SKM-1 (cell line): ENCODE measurements around the gene ELFN1.
"Not testable (repeated sequence)": the region's sequence is repeated elsewhere in the genome, so short reads cannot be mapped to it uniquely, and the experiment has no call there.

Source experiments
- DNase-seq: peaks from one replicate; lab custom pipeline; 2025; ENCODE audit not compliant: unreplicated experiment; lab: John Stamatoyannopoulos, UW

Gene ELFN1

GRCh38 chr7:1707756-1708595 lies 37.9 kb downstream of the ELFN1 start:
- no peak for DNase-seq

GRCh38 chr7:1708596-1709251 lies 38.6 kb downstream of the ELFN1 start:
- no peak for DNase-seq

GRCh38 chr7:1709281-1709680 lies 39.2 kb downstream of the ELFN1 start:
- DNase-seq, result no peak

- no peak for DNase-seq
Measured at GRCh38 chr7:1709900-1710299, 39.8 kb downstream of the ELFN1 start.

GRCh38 chr7:1710936-1711335 lies 40.9 kb downstream of the ELFN1 start:
- no peak for DNase-seq

- no peak for DNase-seq
Measured at GRCh38 chr7:1712907-1713501, 42.9 kb downstream of the ELFN1 start.

GRCh38 chr7:1713502-1714484 lies 43.7 kb downstream of the ELFN1 start:
- no peak for DNase-seq

GRCh38 chr7:1714583-1715330 lies 44.7 kb downstream of the ELFN1 start:
- no peak for DNase-seq

- no peak for DNase-seq
Measured at GRCh38 chr7:1715331-1715625, 45.2 kb downstream of the ELFN1 start.

GRCh38 chr7:1715671-1716074 lies 45.6 kb downstream of the ELFN1 start:
- DNase-seq, result no peak

- no peak for DNase-seq
Measured at GRCh38 chr7:1716263-1717094, 46.4 kb downstream of the ELFN1 start.

GRCh38 chr7:1717095-1717483 lies 47.0 kb downstream of the ELFN1 start:
- DNase-seq, result no peak

- no peak for DNase-seq
Measured at GRCh38 chr7:1717903-1718676, 48.0 kb downstream of the ELFN1 start.

- DNase-seq, result not testable (repeated sequence)
Measured at GRCh38 chr7:1718850-1719249, 48.8 kb downstream of the ELFN1 start.

GRCh38 chr7:1719256-1719655 lies 49.2 kb downstream of the ELFN1 start:
- DNase-seq, result not testable (repeated sequence)

GRCh38 chr7:1719913-1720312 lies 49.8 kb downstream of the ELFN1 start:
- DNase-seq, result no peak

GRCh38 chr7:1720326-1720725 lies 50.2 kb downstream of the ELFN1 start:
- no peak for DNase-seq

GRCh38 chr7:1721047-1721690 lies 51.1 kb downstream of the ELFN1 start:
- DNase-seq, result no peak
